ENCODE results near the gene CAMTA2. TPM values are rescaled to one million over a fixed set of nuclear protein-coding genes. Genes with fewer than 3 reads are reported as not detected.
A peak's percentile ranks its signal among the peaks of the same experiment; 100 is the strongest.

The CAMTA2 gene
- total and polyA plus RNA-seq, 9 of the 15 experiments (the other 6 are each of a cell fraction or from before 2014, with no cell fraction given): 0.24 to 25.1 (median 6.3) TPM

DNA sequence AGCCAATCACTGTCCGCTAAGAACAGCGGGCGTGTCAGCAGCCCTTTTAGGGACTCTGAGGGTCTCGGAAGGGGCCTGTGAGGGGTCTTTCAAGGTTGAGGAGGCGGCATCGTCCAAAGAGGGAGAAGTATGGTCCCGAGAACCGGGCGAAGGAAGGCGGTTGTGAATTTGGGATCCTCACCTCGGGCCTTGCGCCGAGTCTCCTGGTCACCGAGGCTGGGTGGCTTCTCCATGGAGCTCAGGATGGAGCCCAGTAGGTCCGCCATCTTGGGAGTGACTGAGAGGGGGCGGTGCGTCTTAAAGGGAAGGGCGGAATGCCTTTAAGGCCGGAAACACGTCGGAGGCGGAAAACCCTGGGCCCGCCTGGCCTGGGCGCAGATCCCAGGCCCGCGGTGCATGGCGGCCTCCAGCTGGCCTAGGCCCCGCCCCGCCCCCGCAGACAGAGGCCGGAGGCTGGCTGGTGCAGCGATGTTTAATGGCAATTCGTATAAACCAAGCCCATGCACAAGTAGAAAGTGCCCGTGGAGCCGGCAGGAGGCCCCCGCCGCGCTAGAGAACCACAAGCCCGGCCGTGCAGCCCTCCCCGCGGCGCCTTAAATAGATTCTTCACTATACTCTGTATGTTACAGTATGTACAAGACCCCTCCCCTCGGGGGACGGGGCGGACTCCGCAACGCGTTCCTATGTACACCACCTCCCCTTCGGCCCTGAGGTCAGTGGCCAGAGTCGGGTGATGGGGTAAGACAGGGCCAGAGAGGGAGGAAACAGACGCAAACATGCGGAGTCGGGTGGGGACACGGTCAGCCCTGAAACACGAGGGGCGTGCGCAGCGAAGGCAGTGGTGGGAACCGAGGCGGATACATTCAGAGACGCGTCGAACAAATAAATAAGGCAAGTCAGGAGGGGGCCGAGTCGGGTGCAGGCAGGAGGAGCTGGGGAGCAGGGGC lies 19.7 kb downstream of the CAMTA2 start, which contains the start of gene SPAG7 (continued):
- peak; percentile 26 for TF ChIP-seq RBBP5 (IDR thresholded peaks at IDR 0.05; ENCODE audit: borderline replicate concordance, insufficient read depth, low read length, poor library complexity, severe bottlenecking)
- TF ChIP-seq, protein P1, sequence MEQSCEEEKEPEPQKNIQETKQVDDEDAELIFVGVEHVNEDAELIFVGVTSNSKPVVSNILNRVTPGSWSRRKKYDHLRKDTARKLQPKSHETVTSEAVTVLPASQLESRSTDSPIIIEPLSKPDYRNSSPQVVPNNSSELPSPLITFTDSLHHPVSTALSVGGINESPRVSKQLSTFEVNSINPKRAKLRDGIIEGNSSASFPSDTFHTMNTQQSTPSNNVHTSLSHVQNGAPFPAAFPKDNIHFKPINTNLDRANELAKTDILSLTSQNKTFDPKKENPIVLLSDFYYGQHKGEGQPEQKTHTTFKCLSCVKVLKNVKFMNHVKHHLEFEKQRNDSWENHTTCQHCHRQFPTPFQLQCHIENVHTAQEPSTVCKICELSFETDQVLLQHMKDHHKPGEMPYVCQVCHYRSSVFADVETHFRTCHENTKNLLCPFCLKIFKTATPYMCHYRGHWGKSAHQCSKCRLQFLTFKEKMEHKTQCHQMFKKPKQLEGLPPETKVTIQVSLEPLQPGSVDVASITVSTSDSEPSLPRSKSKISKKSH (CRISPR knock-in tag; IDR thresholded peaks at IDR 0.05): no peak
- TF ChIP-seq FOXP1 (CRISPR knock-in tag; IDR thresholded peaks at IDR 0.05): peak; percentile 76; the same call in 1 of the 2 replicates
- TF ChIP-seq, protein P2, sequence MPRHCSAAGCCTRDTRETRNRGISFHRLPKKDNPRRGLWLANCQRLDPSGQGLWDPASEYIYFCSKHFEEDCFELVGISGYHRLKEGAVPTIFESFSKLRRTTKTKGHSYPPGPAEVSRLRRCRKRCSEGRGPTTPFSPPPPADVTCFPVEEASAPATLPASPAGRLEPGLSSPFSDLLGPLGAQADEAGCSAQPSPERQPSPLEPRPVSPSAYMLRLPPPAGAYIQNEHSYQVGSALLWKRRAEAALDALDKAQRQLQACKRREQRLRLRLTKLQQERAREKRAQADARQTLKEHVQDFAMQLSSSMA (CRISPR knock-in tag; IDR thresholded peaks at IDR 0.05): 0 out of 2 replicates have a peak, but pooled peaks have one; percentile 38
- TF ChIP-seq, protein P3, sequence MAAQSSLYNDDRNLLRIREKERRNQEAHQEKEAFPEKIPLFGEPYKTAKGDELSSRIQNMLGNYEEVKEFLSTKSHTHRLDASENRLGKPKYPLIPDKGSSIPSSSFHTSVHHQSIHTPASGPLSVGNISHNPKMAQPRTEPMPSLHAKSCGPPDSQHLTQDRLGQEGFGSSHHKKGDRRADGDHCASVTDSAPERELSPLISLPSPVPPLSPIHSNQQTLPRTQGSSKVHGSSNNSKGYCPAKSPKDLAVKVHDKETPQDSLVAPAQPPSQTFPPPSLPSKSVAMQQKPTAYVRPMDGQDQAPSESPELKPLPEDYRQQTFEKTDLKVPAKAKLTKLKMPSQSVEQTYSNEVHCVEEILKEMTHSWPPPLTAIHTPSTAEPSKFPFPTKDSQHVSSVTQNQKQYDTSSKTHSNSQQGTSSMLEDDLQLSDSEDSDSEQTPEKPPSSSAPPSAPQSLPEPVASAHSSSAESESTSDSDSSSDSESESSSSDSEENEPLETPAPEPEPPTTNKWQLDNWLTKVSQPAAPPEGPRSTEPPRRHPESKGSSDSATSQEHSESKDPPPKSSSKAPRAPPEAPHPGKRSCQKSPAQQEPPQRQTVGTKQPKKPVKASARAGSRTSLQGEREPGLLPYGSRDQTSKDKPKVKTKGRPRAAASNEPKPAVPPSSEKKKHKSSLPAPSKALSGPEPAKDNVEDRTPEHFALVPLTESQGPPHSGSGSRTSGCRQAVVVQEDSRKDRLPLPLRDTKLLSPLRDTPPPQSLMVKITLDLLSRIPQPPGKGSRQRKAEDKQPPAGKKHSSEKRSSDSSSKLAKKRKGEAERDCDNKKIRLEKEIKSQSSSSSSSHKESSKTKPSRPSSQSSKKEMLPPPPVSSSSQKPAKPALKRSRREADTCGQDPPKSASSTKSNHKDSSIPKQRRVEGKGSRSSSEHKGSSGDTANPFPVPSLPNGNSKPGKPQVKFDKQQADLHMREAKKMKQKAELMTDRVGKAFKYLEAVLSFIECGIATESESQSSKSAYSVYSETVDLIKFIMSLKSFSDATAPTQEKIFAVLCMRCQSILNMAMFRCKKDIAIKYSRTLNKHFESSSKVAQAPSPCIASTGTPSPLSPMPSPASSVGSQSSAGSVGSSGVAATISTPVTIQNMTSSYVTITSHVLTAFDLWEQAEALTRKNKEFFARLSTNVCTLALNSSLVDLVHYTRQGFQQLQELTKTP (IDR thresholded peaks at IDR 0.05; ENCODE audit: low read depth in 1 of 2, partially characterized antibody in 2 of 2): peak in 1 of 2 experiments; percentile 51
- 0 out of 2 replicates have a peak, but pooled peaks have one; percentile 16 for TF ChIP-seq MYNN (IDR thresholded peaks at IDR 0.05)
- TF ChIP-seq MYNN (CRISPR knock-in tag; IDR thresholded peaks at IDR 0.05): no peak
- TF ChIP-seq SUPT5H (IDR thresholded peaks at IDR 0.05): peak; percentile 55
- TF ChIP-seq FOXM1 (IDR thresholded peaks at IDR 0.05; ENCODE audit: low read depth): no peak
- TF ChIP-seq FOXM1 (CRISPR knock-in tag; IDR thresholded peaks at IDR 0.05; ENCODE audit: low read depth): 0 out of 2 replicates have a peak, but pooled peaks have one; percentile 43
- TF ChIP-seq ETV1 (tag; conservative IDR thresholded peaks at IDR 0.05; ENCODE audit: low read depth): peak; percentile 26; the same call in 1 of the 2 replicates
- TF ChIP-seq, protein P4, sequence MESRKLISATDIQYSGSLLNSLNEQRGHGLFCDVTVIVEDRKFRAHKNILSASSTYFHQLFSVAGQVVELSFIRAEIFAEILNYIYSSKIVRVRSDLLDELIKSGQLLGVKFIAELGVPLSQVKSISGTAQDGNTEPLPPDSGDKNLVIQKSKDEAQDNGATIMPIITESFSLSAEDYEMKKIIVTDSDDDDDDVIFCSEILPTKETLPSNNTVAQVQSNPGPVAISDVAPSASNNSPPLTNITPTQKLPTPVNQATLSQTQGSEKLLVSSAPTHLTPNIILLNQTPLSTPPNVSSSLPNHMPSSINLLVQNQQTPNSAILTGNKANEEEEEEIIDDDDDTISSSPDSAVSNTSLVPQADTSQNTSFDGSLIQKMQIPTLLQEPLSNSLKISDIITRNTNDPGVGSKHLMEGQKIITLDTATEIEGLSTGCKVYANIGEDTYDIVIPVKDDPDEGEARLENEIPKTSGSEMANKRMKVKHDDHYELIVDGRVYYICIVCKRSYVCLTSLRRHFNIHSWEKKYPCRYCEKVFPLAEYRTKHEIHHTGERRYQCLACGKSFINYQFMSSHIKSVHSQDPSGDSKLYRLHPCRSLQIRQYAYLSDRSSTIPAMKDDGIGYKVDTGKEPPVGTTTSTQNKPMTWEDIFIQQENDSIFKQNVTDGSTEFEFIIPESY (CRISPR knock-in tag; IDR thresholded peaks at IDR 0.05): peak; percentile 58; the same call in 1 of the 2 replicates
- TF ChIP-seq ZNF764 (CRISPR knock-in tag; IDR thresholded peaks at IDR 0.05; ENCODE audit: low read depth): peak; percentile 14; the same call in 1 of the 2 replicates
- TF ChIP-seq KDM5B (IDR thresholded peaks at IDR 0.05; ENCODE audit: insufficient replicate concordance, low read depth, low read length): peak; percentile 62
- TF ChIP-seq, protein P5, sequence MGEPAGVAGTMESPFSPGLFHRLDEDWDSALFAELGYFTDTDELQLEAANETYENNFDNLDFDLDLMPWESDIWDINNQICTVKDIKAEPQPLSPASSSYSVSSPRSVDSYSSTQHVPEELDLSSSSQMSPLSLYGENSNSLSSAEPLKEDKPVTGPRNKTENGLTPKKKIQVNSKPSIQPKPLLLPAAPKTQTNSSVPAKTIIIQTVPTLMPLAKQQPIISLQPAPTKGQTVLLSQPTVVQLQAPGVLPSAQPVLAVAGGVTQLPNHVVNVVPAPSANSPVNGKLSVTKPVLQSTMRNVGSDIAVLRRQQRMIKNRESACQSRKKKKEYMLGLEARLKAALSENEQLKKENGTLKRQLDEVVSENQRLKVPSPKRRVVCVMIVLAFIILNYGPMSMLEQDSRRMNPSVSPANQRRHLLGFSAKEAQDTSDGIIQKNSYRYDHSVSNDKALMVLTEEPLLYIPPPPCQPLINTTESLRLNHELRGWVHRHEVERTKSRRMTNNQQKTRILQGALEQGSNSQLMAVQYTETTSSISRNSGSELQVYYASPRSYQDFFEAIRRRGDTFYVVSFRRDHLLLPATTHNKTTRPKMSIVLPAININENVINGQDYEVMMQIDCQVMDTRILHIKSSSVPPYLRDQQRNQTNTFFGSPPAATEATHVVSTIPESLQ (CRISPR knock-in tag; IDR thresholded peaks at IDR 0.05): 0 out of 2 replicates have a peak, but pooled peaks have one; percentile 28
